GM10248 (cell line): ENCODE results near the gene DDX39A.

Source experiments
- CTCF ChIA-PET: fragments of 300-600 bp; sonication (Branson Sonifier 250); formaldehyde crosslinking; extraction: SDS; loops from one replicate; lab custom pipeline; 2021; ENCODE audit warnings: antibody characterized with exemption; lab: Yijun Ruan, JAX
- POLR2A ChIA-PET: fragments of 350-650 bp; sonication (Branson Sonifier 250); formaldehyde crosslinking; extraction: SDS; loops from one replicate; lab custom pipeline; 2020; ENCODE audit warnings: antibody characterized with exemption; lab: Yijun Ruan, JAX
- DNase-seq: peaks from one replicate; pipeline ENCODE4 v3.0.0; 2012; ENCODE audit errors: extremely low spot score
- TF ChIP-seq, protein P1 (sequence below): IDR thresholded peaks from 2 replicates; pipeline ENCODE4 v1.5.1; 2012; ENCODE audit warnings: mild to moderate bottlenecking, low read depth; ENCODE audit errors: extremely low read depth, missing control alignments, control extremely low read depth

DDX39A gene

DNA sequence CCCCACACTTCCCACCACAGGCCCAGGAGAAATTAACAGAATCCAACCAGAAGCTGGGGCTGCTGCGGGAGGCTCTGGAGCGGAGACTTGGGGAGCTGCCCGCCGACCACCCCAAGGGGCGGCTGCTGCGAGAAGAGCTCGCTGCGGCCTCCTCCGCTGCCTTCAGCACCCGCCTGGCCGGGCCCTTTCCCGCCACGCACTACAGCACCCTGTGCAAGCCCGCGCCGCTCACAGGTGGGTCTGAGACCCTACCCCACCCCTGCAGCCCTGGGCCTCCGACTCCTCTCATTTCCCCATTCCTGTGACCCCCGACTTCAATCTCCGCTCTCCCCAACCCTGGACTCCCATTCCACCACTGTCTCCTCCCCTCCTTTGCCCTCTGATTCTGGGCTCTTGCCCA is 31.7 kb upstream of the DDX39A start:
- TF ChIP-seq, protein P1, sequence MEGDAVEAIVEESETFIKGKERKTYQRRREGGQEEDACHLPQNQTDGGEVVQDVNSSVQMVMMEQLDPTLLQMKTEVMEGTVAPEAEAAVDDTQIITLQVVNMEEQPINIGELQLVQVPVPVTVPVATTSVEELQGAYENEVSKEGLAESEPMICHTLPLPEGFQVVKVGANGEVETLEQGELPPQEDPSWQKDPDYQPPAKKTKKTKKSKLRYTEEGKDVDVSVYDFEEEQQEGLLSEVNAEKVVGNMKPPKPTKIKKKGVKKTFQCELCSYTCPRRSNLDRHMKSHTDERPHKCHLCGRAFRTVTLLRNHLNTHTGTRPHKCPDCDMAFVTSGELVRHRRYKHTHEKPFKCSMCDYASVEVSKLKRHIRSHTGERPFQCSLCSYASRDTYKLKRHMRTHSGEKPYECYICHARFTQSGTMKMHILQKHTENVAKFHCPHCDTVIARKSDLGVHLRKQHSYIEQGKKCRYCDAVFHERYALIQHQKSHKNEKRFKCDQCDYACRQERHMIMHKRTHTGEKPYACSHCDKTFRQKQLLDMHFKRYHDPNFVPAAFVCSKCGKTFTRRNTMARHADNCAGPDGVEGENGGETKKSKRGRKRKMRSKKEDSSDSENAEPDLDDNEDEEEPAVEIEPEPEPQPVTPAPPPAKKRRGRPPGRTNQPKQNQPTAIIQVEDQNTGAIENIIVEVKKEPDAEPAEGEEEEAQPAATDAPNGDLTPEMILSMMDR: no peak
- ChIA-PET POLR2A (interaction anchor here (0.5 kb wide), 1 partner anchor 36 kb away, joined by 3 read pairs; no protein-coding TSS in a partner anchor), CTCF (interaction anchor here (1.2 to 2.9 kb wide), 2 partner anchors 21 to 103 kb away, joined by 4 to 9 read pairs; no protein-coding TSS in a partner anchor)
- DNase-seq: no peak

DNA sequence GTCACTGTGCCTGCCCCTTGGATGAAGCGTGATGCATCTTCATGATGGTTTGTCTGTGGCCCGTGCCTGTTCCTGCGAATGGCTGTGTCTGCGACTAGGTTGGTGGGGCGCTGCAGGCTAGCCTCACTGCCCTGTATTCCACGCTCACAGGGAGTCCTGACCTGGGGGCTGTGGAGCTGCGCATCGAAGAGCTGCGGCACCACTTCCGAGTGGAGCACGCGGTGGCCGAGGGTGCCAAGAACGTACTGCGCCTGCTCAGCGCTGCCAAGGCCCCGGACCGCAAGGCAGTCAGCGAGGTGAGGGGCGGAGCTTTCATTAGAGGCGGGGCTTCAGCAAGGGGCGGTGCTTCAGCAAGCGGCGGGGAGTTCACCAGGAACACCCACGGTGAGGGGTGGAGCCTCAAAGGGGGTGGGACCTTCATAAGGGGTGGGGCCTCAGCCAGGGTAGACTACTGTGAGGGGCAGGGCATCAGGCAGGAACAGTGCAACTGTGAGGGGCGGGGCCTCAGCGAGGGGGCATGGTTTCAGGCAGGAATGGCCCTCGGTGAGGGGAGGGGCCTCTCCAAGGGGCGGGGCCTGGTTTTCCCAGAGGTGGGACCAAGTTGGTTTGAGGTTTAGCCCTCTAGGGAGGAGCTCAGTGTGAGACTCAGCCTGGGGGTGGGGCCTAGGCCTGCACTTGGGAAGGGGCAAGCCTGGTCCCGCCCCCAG is 31.2 kb upstream of the DDX39A start:
- peak; percentile 73 for DNase-seq
- CTCF ChIA-PET: interaction anchor here (1.0 to 2.9 kb wide), 3 partner anchors 22 to 102 kb away, joined by 4 to 9 read pairs (median 4); no protein-coding TSS in a partner anchor
- POLR2A ChIA-PET: interaction anchor here (0.5 kb wide), 1 partner anchor 37 kb away, joined by 3 read pairs; no protein-coding TSS in a partner anchor
- TF ChIP-seq, protein P1: no peak

DNA sequence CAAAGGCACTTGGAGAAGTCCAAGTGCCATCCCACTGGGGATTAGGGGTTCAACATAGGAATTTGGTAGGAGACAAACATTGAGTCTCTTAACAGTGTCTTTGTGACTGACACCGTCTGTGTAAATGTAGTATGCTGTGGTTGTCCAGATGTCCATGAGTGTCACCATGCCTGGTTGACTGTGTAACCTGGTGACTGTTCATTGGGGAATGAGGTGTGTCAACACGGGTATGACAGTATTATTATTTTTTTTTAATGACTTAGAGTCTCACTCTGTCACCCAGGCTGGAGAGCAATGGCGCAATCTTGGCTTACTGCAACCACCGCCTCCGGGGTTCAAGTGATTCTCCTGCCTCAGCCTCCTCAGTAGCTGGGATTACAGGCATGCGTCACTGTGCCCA is 30.2 kb upstream of the DDX39A start:
- POLR2A ChIA-PET: no interaction called here
- CTCF ChIA-PET: no interaction called here
- TF ChIP-seq, protein P1: no peak
- no peak for DNase-seq

DNA sequence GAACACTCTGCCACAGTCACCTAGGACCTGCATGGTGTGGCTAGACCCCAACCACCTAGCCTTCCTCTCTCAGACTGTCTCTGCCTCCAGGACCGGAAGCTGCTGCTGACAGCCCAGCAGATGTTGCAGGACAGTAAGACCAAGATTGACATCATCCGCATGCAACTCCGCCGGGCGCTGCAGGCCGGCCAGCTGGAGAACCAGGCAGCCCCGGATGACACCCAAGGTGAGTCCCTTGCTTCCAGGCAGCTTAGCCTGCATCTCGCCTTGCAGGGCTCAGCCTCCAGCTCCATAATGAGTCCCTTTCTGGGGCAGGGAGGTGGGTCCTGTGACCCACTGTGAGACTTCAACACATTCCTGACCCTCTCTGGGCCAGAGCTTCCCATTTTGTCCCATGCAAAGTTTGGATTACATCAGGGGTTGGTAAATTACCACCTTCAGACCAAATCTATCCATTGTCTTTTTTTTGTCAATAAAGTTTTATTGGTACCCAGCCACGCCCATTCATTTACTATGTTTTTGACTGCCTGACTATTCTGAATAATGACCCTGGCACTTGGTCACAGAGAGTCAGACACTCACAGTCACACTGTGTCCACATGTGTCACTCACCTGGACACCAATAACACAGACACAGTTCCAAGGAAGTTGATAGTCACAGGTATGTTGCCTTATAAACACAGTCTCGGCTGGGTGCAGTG is 27.3 kb upstream of the DDX39A start:
- ChIA-PET POLR2A (no interaction called here), CTCF (interaction anchor here (1.5 to 2.0 kb wide), 3 partner anchors 15 to 33 kb away, joined by 3 to 9 read pairs (median 8); no protein-coding TSS in a partner anchor)
- TF ChIP-seq, protein P1: no peak
- no peak for DNase-seq

DNA sequence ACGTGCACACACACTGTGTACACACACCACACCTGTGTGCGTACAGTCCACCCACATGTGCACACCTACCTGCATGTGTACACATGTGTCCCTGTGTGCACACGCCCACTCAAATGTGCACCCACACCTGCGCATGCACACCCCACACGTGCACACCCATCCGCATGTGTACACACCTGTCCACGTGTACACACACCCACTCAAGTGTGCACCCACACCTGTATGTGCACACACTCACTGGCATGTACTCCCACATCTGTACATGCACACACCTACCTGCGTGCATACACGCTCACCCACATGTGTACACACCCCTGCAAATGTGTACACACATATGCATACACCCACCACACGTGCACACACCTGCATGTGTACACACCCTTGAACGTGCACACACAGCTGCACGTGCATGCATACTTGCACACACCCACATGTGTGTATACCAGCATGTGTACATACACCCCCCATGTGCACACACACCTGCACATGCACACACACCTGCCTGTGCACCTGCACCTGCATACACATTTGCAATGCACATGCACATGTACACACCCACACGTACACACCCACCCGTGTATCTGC is 24.6 kb upstream of the DDX39A start:
- POLR2A ChIA-PET: no interaction called here

More for the DNA sequence above, 24.6 kb upstream of the DDX39A start:
- no peak for DNase-seq
- CTCF ChIA-PET: interaction anchor here (0.7 to 4.6 kb wide), 2 partner anchors 12 to 23 kb away, joined by 3 to 18 read pairs; partner anchors contain the start of gene PKN1
- TF ChIP-seq, protein P1: no peak
